HL-60/S4 (cell line): ENCODE results near the gene RER1.

Source experiments
- in situ Hi-C: fragments of 300-500 bp; cut with MboI; formaldehyde crosslinking; loops from 2 replicates; pipeline ENCODE4 v1.14.3; 2022; ENCODE audit warnings: low sequenced_read_pairs

Gene RER1

GRCh38 chr1:2375246-2375922, 16.3 kb upstream of the RER1 start:
- in situ Hi-C loops, result loop anchor here (5.0 kb wide), 1 partner anchor 178 kb away; no protein-coding TSS in a partner anchor

- in situ Hi-C loops, result loop anchor here (5.0 kb wide), 1 partner anchor 179 kb away; no protein-coding TSS in a partner anchor
Measured at GRCh38 chr1:2375923-2376260, 15.7 kb upstream of the RER1 start.

- in situ Hi-C loops, result loop anchor here (5.0 kb wide), 1 partner anchor 179 kb away; no protein-coding TSS in a partner anchor
Measured at GRCh38 chr1:2376261-2376741, 15.3 kb upstream of the RER1 start.

GRCh38 chr1:2376931-2377672, 14.5 kb upstream of the RER1 start:
- in situ Hi-C loops, result loop anchor here (5.0 kb wide), 1 partner anchor 180 kb away; no protein-coding TSS in a partner anchor

GRCh38 chr1:2377751-2378440, 13.7 kb upstream of the RER1 start:
- in situ Hi-C loops, result loop anchor here (5.0 kb wide), 1 partner anchor 181 kb away; no protein-coding TSS in a partner anchor

- in situ Hi-C loops, result loop anchor here (5.0 kb wide), 1 partner anchor 181 kb away; no protein-coding TSS in a partner anchor
Measured at GRCh38 chr1:2378441-2378851, 13.2 kb upstream of the RER1 start.

- in situ Hi-C loops, result loop anchor here (5.0 kb wide), 1 partner anchor 182 kb away; no protein-coding TSS in a partner anchor
Measured at GRCh38 chr1:2378956-2379732, 12.5 kb upstream of the RER1 start.

GRCh38 chr1:2379733-2380404, 11.8 kb upstream of the RER1 start:
- in situ Hi-C loops, result loop anchor here (5.0 kb wide), 1 partner anchor 183 kb away; no protein-coding TSS in a partner anchor

GRCh38 chr1:2380816-2381591, 10.6 kb upstream of the RER1 start:
- in situ Hi-C loops, result no loop called here

GRCh38 chr1:2381741-2382620, 9.7 kb upstream of the RER1 start:
- in situ Hi-C loops, result no loop called here

GRCh38 chr1:2382621-2383361, 8.8 kb upstream of the RER1 start:
- in situ Hi-C loops, result no loop called here

- in situ Hi-C loops, result no loop called here
Measured at GRCh38 chr1:2383576-2383975, 8.1 kb upstream of the RER1 start.

GRCh38 chr1:2384130-2384860, 7.3 kb upstream of the RER1 start:
- in situ Hi-C loops, result no loop called here

GRCh38 chr1:2384941-2385481, 6.6 kb upstream of the RER1 start:
- in situ Hi-C loops, result no loop called here

- in situ Hi-C loops, result no loop called here
Measured at GRCh38 chr1:2385606-2386280, 5.9 kb upstream of the RER1 start.
